Activated CD8-positive, alpha-beta memory T cell treated with anti-CD3 and anti-CD28 coated beads, Interleukin-2, amount 50 U/mL, for 48 hours (primary cell): Measurements from ENCODE around the gene SOAT1.
"Not testable (repeated sequence)": the region's sequence is repeated elsewhere in the genome, so short reads cannot be mapped to it uniquely, and the experiment has no call there.

Experiments used
- DNase-seq: peaks from one replicate; pipeline ENCODE4 v3.0.0-alpha.2; 2020

SOAT1 gene

DNA sequence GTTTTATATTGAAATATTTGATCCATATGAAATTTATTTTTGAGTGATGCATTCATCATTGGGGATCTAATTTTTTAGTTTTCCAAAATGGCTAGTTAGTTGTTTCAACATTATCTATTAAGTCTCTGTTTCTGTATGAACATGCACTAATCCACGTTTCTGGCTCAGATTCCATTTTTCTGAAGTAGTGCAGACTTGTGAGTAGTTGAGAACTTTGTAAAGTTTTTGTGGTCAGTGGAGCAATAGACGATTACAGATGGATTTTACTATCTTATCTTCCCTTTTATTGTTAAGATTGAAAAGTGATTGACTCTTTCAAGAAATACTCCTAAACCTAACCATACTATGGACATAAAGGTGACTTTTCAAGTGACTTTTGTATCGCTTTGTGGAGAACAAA, 16.7 kb downstream of the SOAT1 start:
- no peak for DNase-seq

DNA sequence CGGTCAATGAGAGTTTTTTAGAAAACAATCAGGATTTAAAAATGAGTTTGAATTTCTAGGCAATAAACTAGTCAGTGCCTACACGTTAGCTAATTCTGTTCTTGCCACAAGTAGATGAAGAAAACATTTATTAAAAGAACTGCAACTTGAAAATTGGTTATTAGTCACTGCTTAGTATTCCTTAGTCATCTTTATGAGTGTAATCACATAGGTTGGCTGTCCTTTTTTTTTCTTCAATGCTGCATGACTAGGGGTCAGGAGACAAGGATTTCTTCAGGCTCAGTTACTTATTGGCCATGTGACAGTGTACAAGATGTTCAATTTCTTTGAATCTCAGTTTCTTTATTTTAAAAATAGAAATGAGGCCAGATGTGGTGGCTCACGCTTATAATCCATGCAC, 17.1 kb downstream of the SOAT1 start:
- DNase-seq = no peak

DNA sequence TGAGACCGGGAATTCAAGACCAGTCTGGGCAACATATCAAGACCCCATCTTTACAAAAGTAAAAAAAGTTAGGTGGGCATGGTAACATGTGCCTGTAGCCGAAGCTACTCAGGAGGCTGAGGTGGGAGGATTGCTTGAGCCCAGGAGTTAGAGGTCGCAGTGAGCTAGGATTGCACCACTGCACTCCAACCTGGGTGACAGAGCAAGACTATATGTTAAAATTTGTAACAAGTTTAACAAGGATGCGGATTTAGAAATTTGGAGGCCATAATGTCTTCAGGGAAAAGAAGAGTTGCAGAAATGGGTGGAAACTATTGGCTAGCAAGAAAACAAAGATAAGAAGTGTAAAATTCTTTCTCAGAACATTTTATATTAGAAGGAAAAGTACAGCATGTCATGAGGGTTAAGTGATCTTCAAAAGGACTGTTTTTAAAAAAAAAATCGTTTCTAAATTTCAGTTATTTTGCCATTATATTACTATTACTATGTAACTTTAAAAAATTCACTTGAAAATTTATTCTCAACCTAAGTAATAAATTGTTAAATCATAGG, 17.6 kb downstream of the SOAT1 start:
- DNase-seq = no peak

DNA sequence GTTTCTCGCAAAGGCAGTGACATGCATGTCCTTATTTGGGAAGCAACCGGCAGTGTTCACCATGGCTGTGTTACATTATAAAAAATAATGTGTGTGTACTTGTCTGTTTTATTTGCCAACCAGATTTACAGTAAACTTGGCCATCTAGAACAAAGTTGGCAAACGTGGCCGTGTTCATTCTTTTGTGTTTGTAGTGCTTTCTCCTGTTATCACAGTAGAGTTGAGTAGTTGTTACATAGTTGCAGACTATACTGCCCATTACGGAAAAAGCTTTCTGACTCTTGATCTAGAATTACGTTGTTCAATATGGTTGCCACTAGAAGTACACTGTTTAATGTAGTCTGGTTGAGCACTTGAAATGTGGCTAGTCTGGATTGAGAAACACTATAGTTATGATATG, 19.4 kb downstream of the SOAT1 start:
- no peak for DNase-seq

DNA sequence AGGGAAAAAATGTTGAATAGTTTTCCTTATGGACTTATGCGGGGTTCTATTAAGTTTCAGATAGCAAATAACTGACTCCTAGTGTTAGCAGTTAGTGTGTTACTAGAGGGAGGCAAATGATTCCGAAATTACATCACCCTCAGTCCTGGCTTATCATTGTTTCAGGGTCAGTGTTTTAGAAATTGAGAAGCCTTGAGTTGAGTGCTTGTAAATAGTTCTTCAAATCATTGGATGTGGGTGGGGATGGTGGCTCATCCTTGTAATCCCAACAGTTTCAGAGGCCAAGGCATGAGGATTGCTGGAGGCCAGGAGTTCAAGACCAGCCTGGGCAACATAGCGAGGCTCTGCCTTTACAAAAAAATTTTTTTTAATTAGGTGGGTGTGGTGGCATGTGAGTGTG, 21.3 kb downstream of the SOAT1 start:
- no peak for DNase-seq

DNA sequence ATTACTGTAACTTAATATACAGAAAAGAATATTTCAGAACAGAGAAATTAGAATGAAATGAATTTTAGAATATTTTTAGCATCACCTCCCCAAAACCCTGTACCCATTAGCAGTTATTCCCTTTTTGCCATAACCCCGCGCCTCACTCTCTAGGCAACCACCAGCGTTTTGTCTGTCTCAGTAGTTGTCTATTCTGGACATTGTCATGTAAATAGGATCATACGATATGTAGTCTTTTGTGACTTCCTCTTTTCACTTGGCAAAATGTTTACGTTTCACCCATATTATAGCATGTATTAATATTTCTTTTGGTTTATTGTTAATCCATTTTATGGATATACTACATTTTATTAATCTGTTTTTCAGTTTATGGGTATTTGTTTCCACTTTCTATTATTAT, 24.9 kb downstream of the SOAT1 start:
- DNase-seq = no peak

DNA sequence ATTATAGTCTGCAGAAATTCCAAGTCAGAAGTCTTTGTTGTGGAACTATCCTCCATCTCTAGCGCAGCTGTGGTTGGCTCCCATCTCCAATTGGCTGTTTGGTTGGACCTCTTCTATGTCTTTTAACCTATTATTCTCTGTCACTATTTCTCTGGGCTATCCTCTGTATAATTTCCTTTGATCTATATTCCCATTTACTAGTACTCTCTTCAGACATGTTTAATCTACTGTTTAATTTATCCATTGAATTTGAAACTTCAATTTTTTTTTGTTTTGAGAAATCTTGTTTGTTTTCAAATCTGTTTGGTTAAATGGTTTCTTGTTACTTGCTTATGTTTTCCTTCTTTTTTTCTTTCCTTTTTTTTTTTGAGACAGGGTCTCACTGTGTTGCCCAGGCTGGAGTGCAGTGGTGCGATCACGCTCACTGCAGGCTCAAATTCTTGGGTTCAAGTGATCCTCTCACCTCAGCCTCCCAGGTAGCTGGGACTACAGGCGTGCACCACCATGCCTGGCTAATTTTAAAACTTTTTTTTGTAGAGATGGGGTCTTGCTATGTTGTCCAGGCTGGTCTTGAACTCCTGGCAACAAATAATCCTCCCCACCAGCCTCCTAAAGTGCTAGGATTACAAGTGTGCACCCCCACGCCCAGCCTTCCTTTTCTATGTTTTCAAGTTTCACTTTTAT, 28.1 kb downstream of the SOAT1 start:
- DNase-seq = no peak

DNA sequence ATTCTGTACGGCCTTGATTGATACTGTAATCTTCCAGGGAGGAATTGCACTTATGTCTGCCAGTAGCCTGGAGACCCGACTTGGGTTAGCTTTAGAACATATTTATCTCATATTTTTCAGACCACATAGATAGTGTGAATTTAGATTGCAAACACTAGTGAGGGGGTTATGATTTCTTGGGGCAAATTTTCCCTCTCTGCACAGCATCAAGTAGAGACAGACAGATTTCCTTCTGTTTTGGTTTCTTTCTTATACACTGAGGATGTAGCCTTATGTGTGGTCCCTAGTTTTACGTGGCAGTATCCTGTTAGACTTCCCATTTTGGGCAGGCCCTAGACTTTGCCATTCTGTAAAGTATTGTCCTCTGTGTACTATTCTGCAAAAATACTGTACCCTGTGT, 29.0 kb downstream of the SOAT1 start:
- no peak for DNase-seq

DNA sequence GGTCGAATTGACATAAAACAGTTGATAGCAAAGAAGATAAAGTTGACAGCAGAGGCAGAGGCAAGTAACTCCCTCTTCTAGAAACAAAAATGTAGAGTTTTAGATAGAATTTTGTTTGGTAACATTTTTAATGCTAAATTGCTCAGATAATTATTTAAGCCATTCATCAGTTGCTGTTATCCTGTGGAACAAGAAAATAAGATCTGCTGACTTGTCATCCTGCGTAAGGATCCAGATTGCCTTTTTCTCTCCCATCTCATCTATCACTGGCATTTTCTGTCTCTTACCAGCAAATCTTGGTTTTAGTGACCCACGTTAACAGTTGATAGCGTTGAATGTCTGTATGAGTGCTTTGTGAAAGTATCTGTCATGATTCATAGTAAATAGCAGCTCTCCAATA, 29.8 kb downstream of the SOAT1 start:
- no peak for DNase-seq

DNA sequence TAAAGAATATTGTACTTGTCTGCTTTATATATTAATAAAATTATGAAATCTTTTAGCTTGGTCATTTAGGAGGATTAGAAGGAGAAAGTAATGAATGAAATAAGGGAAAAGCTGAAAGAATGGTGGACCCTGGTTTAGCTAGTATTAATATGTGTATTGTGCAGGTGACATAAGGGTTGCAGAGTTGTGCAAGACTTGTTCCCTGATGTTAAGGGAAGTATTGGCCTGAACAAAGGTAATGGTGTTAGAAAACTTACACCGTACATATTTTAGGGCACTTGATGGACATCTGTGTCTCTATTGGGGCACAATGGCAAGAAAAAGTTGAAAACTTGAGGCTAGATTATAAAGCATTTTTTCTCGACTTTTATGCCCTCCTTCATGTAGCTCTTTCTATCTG, 32.2 kb downstream of the SOAT1 start:
- no peak for DNase-seq

DNA sequence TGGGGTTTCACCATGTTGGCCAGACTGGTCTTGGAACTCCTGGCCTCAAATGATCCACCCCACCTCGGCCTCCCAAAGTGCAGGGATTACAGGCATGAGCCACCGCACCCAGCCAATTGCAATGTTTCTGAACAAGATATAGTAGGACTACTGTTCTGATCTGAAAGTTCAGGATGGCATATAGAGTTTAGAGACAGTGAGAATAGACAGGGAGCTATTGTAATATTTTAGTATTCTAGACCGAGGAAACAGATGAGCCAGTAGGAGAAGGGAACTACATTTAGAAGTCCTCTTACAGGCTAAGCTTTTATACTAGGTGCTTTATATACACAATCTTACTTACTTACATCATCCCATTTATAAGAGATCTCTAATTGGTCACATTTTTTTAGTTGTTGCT, 33.1 kb downstream of the SOAT1 start:
- DNase-seq = no peak

DNA sequence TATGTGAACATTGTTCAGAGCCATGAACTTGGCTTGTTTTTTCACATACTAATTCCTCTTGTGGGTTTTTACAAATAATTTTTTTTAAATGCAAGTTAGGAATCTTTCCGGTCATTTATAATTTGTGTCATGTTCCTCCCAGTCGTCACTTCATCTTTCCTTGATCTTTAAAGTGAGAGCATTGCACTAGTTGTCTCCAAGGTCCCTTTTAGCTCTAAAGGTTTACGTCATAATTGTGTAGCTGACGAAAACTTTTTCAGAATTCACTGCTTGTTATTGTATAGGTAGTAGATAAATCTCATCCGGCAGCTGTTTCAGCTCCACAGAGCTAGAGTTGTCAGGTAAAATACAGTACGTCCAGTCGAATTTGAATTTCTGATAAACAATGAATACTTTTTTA, 33.6 kb downstream of the SOAT1 start:
- no peak for DNase-seq

DNA sequence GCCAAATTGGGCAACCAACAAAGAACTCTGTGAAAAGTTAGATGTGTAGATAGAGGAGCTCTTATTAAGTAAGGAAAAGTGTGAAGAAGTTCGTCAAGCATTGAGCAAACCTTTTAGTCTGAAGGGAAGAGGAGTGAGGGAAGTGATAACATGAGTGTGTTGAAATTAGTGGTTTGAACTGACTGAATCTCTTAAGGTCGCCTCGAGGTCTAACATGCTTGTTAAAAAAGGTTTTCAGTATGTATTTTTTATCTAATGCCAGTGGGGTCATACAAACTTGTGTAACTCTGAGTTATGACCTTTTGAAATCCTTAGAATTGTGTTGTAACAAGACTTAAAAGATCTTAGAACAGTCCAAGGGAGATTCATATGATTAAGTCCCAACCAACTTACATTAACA, 34.1 kb downstream of the SOAT1 start:
- no peak for DNase-seq

DNA sequence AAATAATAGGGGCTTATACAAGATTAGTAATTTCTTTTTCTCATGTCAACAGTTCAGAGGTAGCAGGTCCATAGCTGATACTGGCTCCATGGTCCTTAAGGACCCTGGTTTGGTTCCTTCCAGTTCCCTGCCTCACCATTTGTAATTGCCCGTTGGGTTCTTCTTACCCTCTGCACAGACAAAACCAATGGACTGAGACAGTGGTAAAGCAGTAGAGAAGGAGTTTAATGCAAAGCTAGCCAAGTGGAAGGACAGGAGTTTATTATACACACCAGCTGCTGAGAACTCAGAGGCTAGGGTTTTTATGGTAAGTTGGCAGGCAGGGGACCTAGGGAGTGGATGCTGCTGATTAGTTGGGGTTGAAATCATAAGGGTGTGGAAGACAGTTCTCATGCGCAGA, 36.3 kb downstream of the SOAT1 start:
- DNase-seq = no peak

DNA sequence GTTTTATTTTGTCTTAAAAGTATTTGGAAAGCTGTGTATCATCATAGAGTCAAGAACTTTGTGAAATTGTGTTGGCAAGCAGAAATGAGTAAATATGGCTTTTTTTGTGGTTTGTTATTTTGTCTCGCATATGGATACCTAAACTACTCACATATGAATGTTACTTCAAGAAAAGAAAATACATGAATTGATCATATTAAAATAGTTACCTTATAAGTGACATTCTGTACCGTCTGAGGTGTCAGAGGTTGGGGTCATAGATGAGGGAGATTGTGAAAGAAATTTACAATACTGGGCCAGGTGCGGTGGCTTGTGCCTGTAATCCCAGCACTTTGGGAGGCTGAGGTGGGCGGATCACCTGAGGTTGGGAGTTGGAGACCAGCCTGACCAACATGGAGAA, 40.8 kb downstream of the SOAT1 start:
- no peak for DNase-seq

DNA sequence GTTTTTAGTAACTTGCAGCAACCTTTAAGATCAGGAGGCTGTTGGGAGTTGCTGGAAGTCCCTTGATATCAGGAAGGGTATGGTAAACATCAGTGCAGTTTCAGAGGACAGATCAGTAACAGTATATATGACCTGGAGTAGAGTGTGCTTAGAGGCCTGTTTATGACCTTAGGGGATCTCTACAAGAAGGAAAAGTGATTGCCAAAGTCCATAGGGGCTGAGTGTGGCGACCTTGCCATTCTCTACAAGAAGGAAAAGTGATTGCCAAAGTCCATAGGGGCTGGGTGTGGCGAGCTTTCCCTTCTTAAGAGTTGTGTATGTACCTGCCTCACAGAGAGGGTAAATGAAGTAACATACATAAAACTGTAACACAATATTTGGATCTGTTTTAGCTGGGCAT, 43.7 kb downstream of the SOAT1 start:
- DNase-seq = no peak

DNA sequence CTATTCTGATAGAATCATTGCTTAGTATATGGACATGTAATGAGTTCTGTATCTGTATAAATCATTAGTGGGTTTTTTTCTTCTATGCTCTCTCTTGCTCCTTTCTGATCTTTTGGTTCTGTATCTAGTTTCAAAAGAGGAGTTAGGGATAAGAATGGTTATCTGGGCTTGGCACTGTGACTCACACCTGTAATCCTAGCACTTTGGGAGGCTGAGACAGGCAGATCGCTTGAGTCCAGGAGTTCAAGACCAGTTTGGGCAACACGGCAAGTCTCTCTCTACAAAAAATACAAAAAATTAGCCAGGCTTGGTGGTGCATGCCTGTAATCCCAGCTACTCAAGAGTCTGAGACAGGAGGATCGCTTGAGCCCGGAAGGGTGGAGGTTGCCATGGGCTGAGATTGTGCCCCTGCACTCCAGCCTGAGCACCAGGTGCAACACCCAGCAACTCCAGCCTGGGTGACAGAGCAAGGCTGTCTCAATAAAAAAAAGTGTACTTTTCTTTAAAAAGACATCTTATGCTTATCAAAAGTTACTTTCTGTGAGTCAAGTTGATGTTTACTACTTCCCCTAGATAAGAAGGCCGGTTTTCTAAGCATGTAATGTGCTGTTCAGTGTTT, 44.5 kb downstream of the SOAT1 start:
- DNase-seq = no peak

DNA sequence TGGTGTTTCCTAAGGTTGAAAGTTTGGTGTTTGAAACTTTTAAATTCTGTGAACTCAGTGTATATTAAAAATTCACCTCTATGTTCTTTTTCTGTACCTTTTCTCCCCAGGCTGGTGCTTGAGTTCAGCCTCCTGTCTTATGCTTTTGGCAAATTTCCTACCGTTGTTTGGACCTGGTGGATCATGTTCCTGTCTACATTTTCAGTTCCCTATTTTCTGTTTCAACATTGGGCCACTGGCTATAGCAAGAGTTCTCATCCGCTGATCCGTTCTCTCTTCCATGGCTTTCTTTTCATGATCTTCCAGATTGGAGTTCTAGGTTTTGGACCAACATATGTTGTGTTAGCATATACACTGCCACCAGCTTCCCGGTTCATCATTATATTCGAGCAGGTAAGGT, 47.3 kb downstream of the SOAT1 start:
- no peak for DNase-seq

DNA sequence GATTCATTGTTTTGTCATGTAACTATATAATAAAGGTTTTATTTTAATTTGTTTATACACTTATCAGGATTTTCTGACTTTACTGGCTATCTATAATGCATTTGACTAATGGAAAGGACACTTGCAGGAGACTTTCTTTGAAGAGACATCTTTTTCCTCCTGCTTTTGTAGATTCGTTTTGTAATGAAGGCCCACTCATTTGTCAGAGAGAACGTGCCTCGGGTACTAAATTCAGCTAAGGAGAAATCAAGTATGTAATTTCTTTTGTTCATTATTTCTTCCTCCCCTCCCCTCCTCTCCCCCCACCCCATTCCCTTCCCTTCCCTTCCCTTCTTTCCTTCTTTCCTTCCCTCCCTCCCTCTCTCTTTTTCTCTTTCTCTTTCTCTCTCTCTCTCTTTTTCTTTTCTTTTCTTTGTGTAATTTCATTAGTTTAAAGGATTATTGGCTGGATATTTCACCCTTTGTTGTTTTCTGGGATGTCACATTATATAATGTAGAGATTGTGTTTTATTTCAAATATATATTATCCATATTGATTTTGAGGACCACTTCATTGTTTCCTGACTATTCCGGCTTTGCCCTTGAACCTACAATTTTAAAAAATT, 48.4 kb downstream of the SOAT1 start:
- no peak for DNase-seq

DNA sequence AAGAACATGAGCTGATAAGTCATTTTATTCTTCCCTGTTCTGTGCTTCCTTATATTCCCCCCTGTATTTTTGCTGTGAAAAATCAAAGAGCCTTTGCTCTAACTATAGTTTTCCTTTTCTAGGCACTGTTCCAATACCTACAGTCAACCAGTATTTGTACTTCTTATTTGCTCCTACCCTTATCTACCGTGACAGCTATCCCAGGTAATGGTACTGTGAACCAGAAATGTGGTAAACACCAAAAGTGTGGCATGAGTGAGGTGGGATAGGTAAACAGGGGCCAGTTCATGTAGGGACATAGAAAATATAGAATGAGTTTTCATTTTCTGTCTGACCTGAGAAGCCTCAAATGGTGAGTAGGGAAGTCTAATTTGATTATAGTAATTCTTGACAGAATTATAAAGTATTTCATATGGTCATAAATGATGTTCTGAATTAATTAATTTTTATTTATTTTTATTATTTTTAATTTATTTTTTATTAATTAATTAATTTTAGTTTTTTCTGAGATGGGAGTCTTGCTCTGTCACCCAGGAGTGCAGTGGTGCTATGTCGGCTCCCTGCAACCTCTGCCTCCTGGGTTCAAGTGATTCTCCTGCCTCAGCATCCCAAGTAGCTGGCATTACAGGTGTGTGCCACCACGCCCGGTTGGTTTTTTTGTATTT, 49.3 kb downstream of the SOAT1 start:
- no peak for DNase-seq

DNA sequence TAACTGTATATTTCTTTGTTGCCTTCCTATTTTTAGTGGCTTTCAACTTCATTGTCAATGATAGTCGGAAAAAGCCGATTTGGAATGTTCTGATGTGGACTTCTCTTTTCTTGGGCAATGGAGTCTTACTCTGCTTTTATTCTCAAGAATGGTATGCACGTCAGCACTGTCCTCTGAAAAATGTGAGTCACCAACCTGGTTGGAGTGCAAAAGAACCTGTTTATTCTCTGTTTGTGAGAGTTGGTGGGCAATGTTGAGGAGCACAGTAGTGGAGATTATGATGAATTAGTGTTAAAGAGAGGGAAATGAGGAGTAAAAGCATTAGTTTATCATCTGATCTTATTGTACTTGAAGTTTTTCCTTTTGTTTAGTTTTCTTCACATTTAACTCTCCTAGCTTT, 57.7 kb downstream of the SOAT1 start:
- DNase-seq = no peak

DNA sequence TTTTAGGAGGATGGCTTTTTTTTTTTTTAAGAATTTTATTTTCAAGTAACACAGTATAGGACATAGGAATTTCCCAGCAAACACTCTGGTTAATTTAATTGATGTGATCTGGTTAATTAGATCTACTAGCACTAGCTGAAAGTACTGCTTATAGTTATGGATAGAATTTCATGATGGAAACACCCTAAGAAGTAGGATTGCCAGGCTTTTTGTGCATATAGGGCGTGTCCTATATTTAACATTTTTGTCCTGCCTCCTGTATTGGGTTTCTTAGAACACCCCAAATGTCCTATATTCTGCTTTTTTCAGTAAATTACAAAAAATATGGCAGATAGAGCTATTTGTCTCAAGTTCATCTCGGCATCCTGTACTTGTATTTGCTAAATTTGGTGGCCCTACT, 58.6 kb downstream of the SOAT1 start:
- DNase-seq = no peak

DNA sequence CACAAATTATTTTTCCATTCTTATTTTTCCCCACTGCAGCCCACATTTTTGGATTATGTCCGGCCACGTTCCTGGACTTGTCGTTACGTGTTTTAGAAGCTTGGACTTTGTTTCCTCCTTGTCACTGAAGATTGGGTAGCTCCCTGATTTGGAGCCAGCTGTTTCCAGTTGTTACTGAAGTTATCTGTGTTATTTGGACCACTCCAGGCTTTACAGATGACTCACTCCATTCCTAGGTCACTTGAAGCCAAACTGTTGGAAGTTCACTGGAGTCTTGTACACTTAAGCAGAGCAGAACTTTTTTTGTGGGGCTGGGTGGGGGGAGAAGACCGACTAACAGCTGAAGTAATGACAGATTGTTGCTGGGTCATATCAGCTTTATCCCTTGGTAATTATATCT, 59.9 kb downstream of the SOAT1 start:
- no peak for DNase-seq

DNA sequence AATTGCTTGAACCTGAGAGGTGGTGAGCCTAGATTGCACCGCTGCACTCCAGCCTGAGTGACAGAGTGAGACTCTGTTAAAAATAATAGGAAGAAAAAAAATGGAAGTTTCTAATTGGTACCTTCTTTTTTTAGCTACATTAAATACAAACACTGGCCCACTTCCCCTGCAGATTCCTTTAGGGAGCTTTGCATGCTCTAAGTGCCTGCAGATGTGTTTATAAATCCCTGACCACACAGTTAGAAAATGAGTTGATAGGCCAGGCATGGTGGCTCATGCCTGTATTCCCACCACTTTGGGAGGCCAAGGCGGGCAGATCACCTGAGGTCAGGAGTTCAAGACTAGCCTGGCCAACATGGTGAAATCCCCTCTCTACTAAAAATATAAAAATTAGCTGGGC, 68.0 kb downstream of the SOAT1 start:
- DNase-seq = not testable (repeated sequence)
